BLaER1 treated with 17β-estradiol and CSF1 and Interleukin-3, amounts not matched to agents 10 nM and 100 nM (cell line): ENCODE measurements around the gene APOL5.

Experiments used
- H3K27ac ChIP-seq, 11 experiments: shearing (Covaris generic); formaldehyde crosslinking; 2 replicates each; pipeline ENCODE4 v1.8.1; 2022
- H3K27me3 ChIP-seq, 11 experiments: shearing (Covaris generic); formaldehyde crosslinking; 2 replicates each; pipeline ENCODE4 v1.8.1; 2022
- H3K36me3 ChIP-seq, 11 experiments: shearing (Covaris generic); formaldehyde crosslinking; 2 replicates each; pipeline ENCODE4 v1.8.1; 2022
- H3K4me1 ChIP-seq, 10 experiments: shearing (Covaris generic); formaldehyde crosslinking; 2 replicates each; pipeline ENCODE4 v1.8.1; 2022
- H3K4me2 ChIP-seq, 11 experiments: shearing (Covaris generic); formaldehyde crosslinking; 2 replicates each; pipeline ENCODE4 v1.8.1; 2022
- H3K4me3 ChIP-seq, 10 experiments: shearing (Covaris generic); formaldehyde crosslinking; 2 replicates each; pipeline ENCODE4 v1.8.1; 2022
- H3K9ac ChIP-seq, 11 experiments: shearing (Covaris generic); formaldehyde crosslinking; 2 replicates each; pipeline ENCODE4 v1.8.1; 2022
- H3K9me3 ChIP-seq, 11 experiments: shearing (Covaris generic); formaldehyde crosslinking; replicated peaks in 1 of 11; 2 replicates each; pipeline ENCODE4 v1.8.1; 2022
- H4K20me1 ChIP-seq, 11 experiments: shearing (Covaris generic); formaldehyde crosslinking; 2 replicates each; pipeline ENCODE4 v1.8.1; 2022
- Cebpa-rat ChIP-seq, 11 experiments: shearing (Covaris generic); IDR thresholded peaks; 2 replicates each; pipeline ENCODE4 v1.8.1; 2022

The APOL5 gene

DNA sequence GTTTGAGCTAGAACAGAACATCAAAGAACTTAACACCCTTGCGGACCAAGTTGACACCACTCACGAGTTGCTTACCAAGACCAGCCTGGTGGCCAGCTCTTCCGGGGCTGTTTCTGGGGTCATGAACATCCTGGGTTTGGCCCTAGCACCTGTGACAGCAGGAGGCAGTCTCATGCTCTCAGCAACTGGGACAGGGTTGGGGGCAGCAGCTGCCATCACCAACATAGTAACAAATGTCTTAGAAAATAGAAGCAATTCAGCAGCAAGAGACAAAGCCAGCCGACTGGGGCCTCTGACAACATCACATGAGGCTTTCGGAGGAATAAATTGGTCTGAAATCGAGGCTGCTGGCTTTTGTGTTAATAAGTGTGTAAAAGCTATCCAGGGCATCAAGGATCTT lies 8.7 kb downstream of the APOL5 start:
- TF ChIP-seq Cebpa-rat (IDR thresholded peaks at IDR 0.05), result no peak
- H3K4me2 ChIP-seq, result no peak overlapping the region
- H4K20me1 ChIP-seq, result no peaks in the 10 kb centered on the region
- no peaks in the 10 kb centered on the region for H3K27me3 ChIP-seq
- H3K9ac ChIP-seq, result no peak overlapping the region
- H3K4me1 ChIP-seq, result peaks cover 0 to 4% (median 0%) of the 10 kb centered on the region in 10 experiments; a peak in 2 of 20 replicates
- no peaks in the 10 kb centered on the region for H3K9me3 ChIP-seq
- H3K4me3 ChIP-seq, result no peak overlapping the region
- no peak overlapping the region for H3K27ac ChIP-seq
- no peaks in the 10 kb centered on the region for H3K36me3 ChIP-seq

- no peaks in the 10 kb centered on the region; a peak in 1 of 22 replicates for H4K20me1 ChIP-seq
- no peaks in the 10 kb centered on the region for H3K9me3 ChIP-seq
- no peaks in the 10 kb centered on the region for H3K27me3 ChIP-seq
- H3K27ac ChIP-seq, result no peak overlapping the region
- H3K4me3 ChIP-seq, result no peak overlapping the region
- peaks cover 0 to 4% (median 0%) of the 10 kb centered on the region in 10 experiments; a peak in 2 of 20 replicates for H3K4me1 ChIP-seq
- TF ChIP-seq Cebpa-rat (IDR thresholded peaks at IDR 0.05), result no peak
- H3K36me3 ChIP-seq, result no peaks in the 10 kb centered on the region
- no peak overlapping the region for H3K9ac ChIP-seq
- no peak overlapping the region for H3K4me2 ChIP-seq
These were observed 9.3 kb downstream of the APOL5 start for GRCh38 chr22:35726933-35727332.

GRCh38 chr22:35727436-35727835 lies 9.8 kb downstream of the APOL5 start:
- H3K36me3 ChIP-seq, result no peaks in the 10 kb centered on the region
- H3K4me3 ChIP-seq, result no peak overlapping the region
- H3K27ac ChIP-seq, result no peak overlapping the region
- no peak overlapping the region for H3K9ac ChIP-seq
- no peak overlapping the region for H3K4me2 ChIP-seq
- peaks cover 0 to 4% (median 0%) of the 10 kb centered on the region in 10 experiments; a peak in 2 of 20 replicates for H3K4me1 ChIP-seq
- no peaks in the 10 kb centered on the region; a peak in 1 of 22 replicates for H4K20me1 ChIP-seq
- TF ChIP-seq Cebpa-rat (IDR thresholded peaks at IDR 0.05), result no peak
- H3K27me3 ChIP-seq, result no peaks in the 10 kb centered on the region
- no peaks in the 10 kb centered on the region for H3K9me3 ChIP-seq

- Histone ChIP-seq H3K4me1 (0 out of 20 replicates have a peak, but pooled peaks cover 0 to 4% (median 0%) of the 10 kb centered on the region in 10 experiments), H3K27ac (no peak overlapping the region), H3K36me3 (no peaks in the 10 kb centered on the region), H3K9me3 (no peaks in the 10 kb centered on the region), H3K27me3 (no peaks in the 10 kb centered on the region), H3K9ac (no peak overlapping the region), H3K4me3 (no peak overlapping the region), H4K20me1 (no peaks in the 10 kb centered on the region; a peak in 2 of 22 replicates), H3K4me2 (no peak overlapping the region)
- no peak for TF ChIP-seq Cebpa-rat (IDR thresholded peaks at IDR 0.05)
These were observed 11.1 kb downstream of the APOL5 start for GRCh38 chr22:35728639-35729308.

DNA sequence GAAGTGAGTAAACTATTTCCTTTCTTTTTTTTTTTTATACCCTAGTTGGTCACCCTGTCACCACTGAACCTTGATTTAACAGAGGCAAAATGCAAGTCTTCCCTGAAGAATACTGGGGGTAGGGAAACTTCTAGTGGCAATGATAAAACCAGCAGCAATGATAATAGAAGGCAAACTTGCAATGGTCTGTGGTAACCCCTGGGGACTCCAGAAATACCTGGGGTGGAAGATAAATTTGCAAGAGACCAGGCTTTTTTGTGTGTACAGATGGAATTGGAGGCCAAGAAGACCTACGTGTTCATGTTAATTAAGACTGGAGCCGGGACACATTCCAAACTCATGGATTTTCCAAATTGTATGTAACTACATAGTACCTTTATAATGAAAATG lies 11.6 kb downstream of the APOL5 start:
- Histone ChIP-seq H3K4me2 (no peak overlapping the region), H3K9me3 (no peaks in the 10 kb centered on the region), H3K9ac (no peak overlapping the region), H4K20me1 (no peaks in the 10 kb centered on the region; a peak in 3 of 22 replicates), H3K36me3 (no peaks in the 10 kb centered on the region), H3K27me3 (no peaks in the 10 kb centered on the region), H3K4me1 (0 out of 20 replicates have a peak, but pooled peaks cover 0 to 4% (median 0%) of the 10 kb centered on the region in 10 experiments), H3K27ac (no peak overlapping the region), H3K4me3 (no peak overlapping the region)
- no peak for TF ChIP-seq Cebpa-rat (IDR thresholded peaks at IDR 0.05)

DNA sequence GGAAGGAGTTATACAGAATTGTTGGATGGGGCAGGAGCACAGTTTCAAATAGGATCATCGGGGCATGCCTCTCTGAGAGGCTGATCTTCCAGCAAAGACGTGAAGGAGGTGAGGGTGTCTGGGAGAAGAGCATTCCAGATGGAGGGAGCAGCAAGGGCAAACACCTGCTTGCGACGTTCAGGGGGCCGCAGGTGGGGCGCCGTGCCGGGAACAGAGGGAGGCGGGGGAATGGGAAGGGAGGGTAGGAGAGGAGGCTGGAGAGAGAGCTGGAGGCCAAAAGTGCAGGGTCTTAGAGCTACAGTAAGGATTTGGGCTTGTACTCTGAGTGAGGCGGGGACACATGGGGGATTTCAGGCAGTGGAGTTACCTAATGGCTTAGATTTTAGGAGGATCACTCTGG lies 13.6 kb downstream of the APOL5 start:
- Histone ChIP-seq H3K4me3 (no peak overlapping the region), H3K4me2 (no peak overlapping the region), H3K9ac (no peak overlapping the region), H3K27me3 (0 out of 22 replicates have a peak, but pooled peaks cover 0 to 9% (median 0%) of the 10 kb centered on the region in 11 experiments), H3K4me1 (0 out of 20 replicates have a peak, but pooled peaks cover 0 to 4% (median 0%) of the 10 kb centered on the region in 10 experiments), H3K36me3 (no peaks in the 10 kb centered on the region), H4K20me1 (peaks cover 0 to 6% (median 0%) of the 10 kb centered on the region in 11 experiments; a peak in 4 of 22 replicates), H3K9me3 (no peaks in the 10 kb centered on the region), H3K27ac (no peak overlapping the region)
- TF ChIP-seq Cebpa-rat (IDR thresholded peaks at IDR 0.05), result no peak

DNA sequence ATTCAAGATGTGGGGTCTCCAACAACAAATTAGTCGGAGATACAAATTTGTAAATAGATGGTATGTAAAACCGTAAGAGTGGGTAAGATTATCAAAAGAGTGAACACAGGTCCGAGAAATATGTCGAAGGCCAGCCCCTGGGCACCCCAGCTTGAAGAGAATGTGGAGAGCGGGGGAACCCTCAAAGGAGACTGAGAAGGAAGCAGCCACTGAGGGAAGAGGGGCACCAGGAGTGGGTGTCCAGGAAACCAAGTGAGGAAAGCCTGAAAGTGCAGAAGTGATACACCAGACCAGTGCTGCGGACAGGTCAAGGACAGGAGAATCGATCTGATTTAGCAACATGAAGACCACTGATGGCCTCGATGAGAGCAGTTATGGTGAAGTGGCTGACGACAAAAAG lies 14.4 kb downstream of the APOL5 start:
- no peak overlapping the region for H3K27ac ChIP-seq
- no peak overlapping the region for H3K4me3 ChIP-seq
- TF ChIP-seq Cebpa-rat (IDR thresholded peaks at IDR 0.05), result no peak
- H3K4me2 ChIP-seq, result no peak overlapping the region
- H3K4me1 ChIP-seq, result no peaks in the 10 kb centered on the region
- no peak overlapping the region for H3K9ac ChIP-seq
- H3K27me3 ChIP-seq, result 0 out of 22 replicates have a peak, but pooled peaks cover 0 to 14% (median 0%) of the 10 kb centered on the region in 11 experiments
- H4K20me1 ChIP-seq, result peaks cover 0 to 11% (median 0%) of the 10 kb centered on the region in 11 experiments; a peak in 4 of 22 replicates
- no peaks in the 10 kb centered on the region for H3K36me3 ChIP-seq
- no peaks in the 10 kb centered on the region for H3K9me3 ChIP-seq

DNA sequence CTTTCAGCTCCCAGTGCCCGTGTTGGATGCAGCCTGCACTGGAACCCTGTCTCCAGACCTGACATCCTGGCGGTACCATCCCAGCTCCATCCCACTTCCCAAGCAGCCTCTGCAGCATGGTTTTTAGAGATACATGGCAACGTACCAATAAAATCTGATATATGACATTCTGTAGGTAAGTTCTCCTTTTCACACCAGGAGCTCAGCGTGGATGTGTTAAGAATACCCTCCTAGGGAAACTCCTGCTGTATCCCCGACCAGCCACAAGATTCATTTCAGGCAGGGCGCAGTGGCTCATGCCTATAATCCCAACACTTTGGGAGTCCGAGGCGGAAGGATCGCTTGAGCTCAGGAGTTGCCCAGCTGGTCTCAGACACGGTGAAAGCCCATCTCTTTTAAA lies 15.4 kb downstream of the APOL5 start:
- Histone ChIP-seq H3K4me2 (no peak overlapping the region), H3K9ac (no peak overlapping the region), H4K20me1 (peaks cover 0 to 17% (median 0%) of the 10 kb centered on the region in 11 experiments; a peak in 4 of 22 replicates), H3K27ac (no peak overlapping the region), H3K36me3 (no peaks in the 10 kb centered on the region), H3K27me3 (peaks cover 0 to 17% (median 0%) of the 10 kb centered on the region in 11 experiments; a peak in 2 of 22 replicates), H3K4me3 (no peak overlapping the region), H3K9me3 (no peaks in the 10 kb centered on the region), H3K4me1 (no peaks in the 10 kb centered on the region)
- TF ChIP-seq Cebpa-rat (IDR thresholded peaks at IDR 0.05), result no peak

DNA sequence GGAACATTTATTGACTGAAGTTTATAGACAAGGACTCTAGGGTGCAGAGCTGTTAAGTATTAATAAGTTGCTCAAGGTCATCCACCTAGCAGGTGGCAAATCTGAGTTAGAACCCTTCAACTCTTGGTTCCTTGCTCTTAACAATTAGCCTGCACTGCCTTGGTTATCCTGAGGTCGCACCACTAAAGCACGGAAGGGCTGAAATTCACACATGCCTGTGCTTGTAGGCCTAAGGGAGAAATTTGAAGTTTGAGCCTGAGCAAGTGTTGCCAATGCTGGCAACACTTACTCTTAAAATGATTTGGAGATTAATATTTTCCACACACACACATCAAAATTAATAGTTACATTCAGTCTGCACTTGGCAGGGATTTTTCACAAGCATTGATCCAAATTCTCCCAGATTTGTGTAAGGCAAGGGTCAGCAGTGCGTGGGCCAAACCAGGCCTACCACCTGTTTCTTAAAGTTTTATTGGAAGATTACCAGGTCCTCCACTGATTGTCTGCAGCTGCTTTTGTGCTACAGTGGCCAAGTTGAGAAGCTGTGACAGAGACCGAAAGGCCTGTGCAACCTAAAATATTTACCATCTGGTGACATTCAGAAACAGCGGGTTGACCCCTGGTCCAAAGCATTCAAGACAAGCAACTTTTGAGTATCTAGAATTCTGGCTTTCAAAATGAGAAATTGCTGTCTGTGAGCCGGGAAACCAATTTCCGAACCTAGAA lies 16.3 kb downstream of the APOL5 start:
- Histone ChIP-seq H3K4me3 (no peak overlapping the region), H3K4me1 (no peaks in the 10 kb centered on the region), H3K27me3 (peaks cover 0 to 26% (median 0%) of the 10 kb centered on the region in 11 experiments; a peak in 6 of 22 replicates), H3K36me3 (no peaks in the 10 kb centered on the region), H3K9ac (no peak overlapping the region), H4K20me1 (peaks cover 0 to 22% (median 0%) of the 10 kb centered on the region in 11 experiments; a peak in 5 of 22 replicates), H3K4me2 (no peak overlapping the region), H3K9me3 (no peaks in the 10 kb centered on the region), H3K27ac (no peak overlapping the region)
- no peak for TF ChIP-seq Cebpa-rat (IDR thresholded peaks at IDR 0.05)
